Measurements from ENCODE around the gene NETO2. TPM values are rescaled to one million over a fixed set of nuclear protein-coding genes. Genes with fewer than 3 reads are reported as not detected.

Gene NETO2
- total RNA-seq, 1 experiment from 2014 or later: 10.3 TPM

GRCh38 chr16:47045023-47045422 is 98.7 kb downstream of the NETO2 start:
- no TSS peak for BruUV-seq (replicated peaks)
- Histone ChIP-seq H3K9ac (ENCODE audit: low read length) (no peak overlapping the region), H3K79me2 (ENCODE audit: insufficient read depth, low read length) (no peaks in the 10 kb centered on the region), H3K4me3 (replicated peaks in 1 of 2; ENCODE audit: low read depth in 1 of 2, low read length in 2 of 2) (no peak overlapping the region), H3K36me3 (ENCODE audit: control insufficient read depth in 1 of 2, insufficient read depth in 2 of 2, low read length in 2 of 2) (no peaks in the 10 kb centered on the region), H2AFZ (ENCODE audit: low read depth, low read length, poor library complexity, severe bottlenecking) (no peak overlapping the region), H3K27ac (ENCODE audit: low read depth, low read length) (no peak overlapping the region), H4K20me1 (ENCODE audit: insufficient read depth) (no peaks in the 10 kb centered on the region), H3K9me2 (ENCODE audit: insufficient read depth) (no peaks in the 10 kb centered on the region), H3K9me3 (ENCODE audit: control insufficient read depth in 1 of 2, insufficient read depth in 1 of 2, low read depth in 1 of 2, low read length in 2 of 2) (no peaks in the 10 kb centered on the region), H3K27me3 (ENCODE audit: insufficient read depth, low read length) (no peaks in the 10 kb centered on the region), H3K4me1 (ENCODE audit: control insufficient read depth in 1 of 2, insufficient read depth in 2 of 2, low read length in 2 of 2) (no peaks in the 10 kb centered on the region), H3K4me2 (ENCODE audit: low read length) (no peak overlapping the region)
- ChIA-PET POLR2A (no interaction called here), CTCF (interaction anchor here (2.3 kb wide), 1 partner anchor 1120 kb away, joined by 11 read pairs; no protein-coding TSS in a partner anchor), RAD21 (ENCODE audit: low non-redundant PET in 1 of 2, low total read pairs in 2 of 2, uncharacterized antibody in 2 of 2, unreplicated experiment in 2 of 2) (no interaction called here)
- no peak for TF ChIP-seq ZBTB33 (IDR thresholded peaks at IDR 0.05; ENCODE audit: extremely low read depth, insufficient replicate concordance, low read length)
- no peak for TF ChIP-seq TCF7L2 (IDR thresholded peaks at IDR 0.05; ENCODE audit: borderline replicate concordance, extremely low read depth, insufficient read depth, insufficient read length)
- TF ChIP-seq CTCF (IDR thresholded peaks at IDR 0.05 in 2 of 3, conservative IDR thresholded peaks at IDR 0.05 in 1 of 3; ENCODE audit: borderline replicate concordance in 1 of 3, insufficient read depth in 1 of 3, low read depth in 2 of 3, low read length in 2 of 3): no peak
- no peak for TF ChIP-seq EZH2 (IDR thresholded peaks at IDR 0.05)
- no peak for TF ChIP-seq SP1 (IDR thresholded peaks at IDR 0.05; ENCODE audit: low read depth)
- no peak for TF ChIP-seq FOSL1 (IDR thresholded peaks at IDR 0.05; ENCODE audit: low read depth)
- no peak for TF ChIP-seq ZNF274 (IDR thresholded peaks at IDR 0.05; ENCODE audit: low read depth, low read length)
- no peak for TF ChIP-seq CEBPB (IDR thresholded peaks at IDR 0.05; ENCODE audit: low read depth)
- TF ChIP-seq YY1 (IDR thresholded peaks at IDR 0.05; ENCODE audit: extremely low read depth, insufficient replicate concordance, low read depth, low read length): no peak
- TF ChIP-seq EGR1 (IDR thresholded peaks at IDR 0.05; ENCODE audit: low read depth): no peak
- no peak for TF ChIP-seq POLR2AphosphoS5 (IDR thresholded peaks at IDR 0.05; ENCODE audit: low read depth, low read length)
- no peak for TF ChIP-seq ELF1 (IDR thresholded peaks at IDR 0.05; ENCODE audit: borderline replicate concordance, low read depth)
- no peak for TF ChIP-seq JUND (IDR thresholded peaks at IDR 0.05)
- no peak for TF ChIP-seq RAD21 (IDR thresholded peaks at IDR 0.05; ENCODE audit: low read depth)
- TF ChIP-seq MAX (IDR thresholded peaks at IDR 0.05): no peak
- DNase-seq (ENCODE audit: low read depth, low spot score) (no peak), ATAC-seq (no peak)
- intact Hi-C loops (cut with micrococcal nuclease): no loop called here

Data from HCT116 (cell line).